Prostate gland (tissue), 2 donors: ENCODE data around the gene MAP4K3. TPM values are rescaled to one million over a fixed set of nuclear protein-coding genes. Genes with fewer than 3 reads are reported as not detected.

ENCODE experiments used
- DNase-seq: peaks from one replicate; pipeline ENCODE4 v3.0.0-alpha.2; 2019; ENCODE audit warnings: low spot score
- H3K27ac ChIP-seq, 2 donors: fragments of 200-600 bp; sonication (generic); 2 replicates each; pipeline ENCODE4 v1.5.1; 2017 to 2019
- H3K27me3 ChIP-seq: fragments of 200-600 bp; sonication (generic); replicated peaks from 2 replicates; pipeline ENCODE4 v1.5.1; 2019; ENCODE audit not compliant: insufficient read depth
- H3K36me3 ChIP-seq, 2 donors: fragments of 200-600 bp; sonication (generic); 1 replicate in 1 of 2; 2 replicates in 1 of 2; pipeline versions ENCODE4 v1.5.1 to v1.8.1; 2017 to 2019
- H3K4me1 ChIP-seq: fragments of 200-600 bp; sonication (generic); replicated peaks from 2 replicates; pipeline ENCODE4 v1.5.1; 2019
- H3K4me3 ChIP-seq, 2 donors: fragments of 200-600 bp; sonication (generic); 2 replicates each; pipeline ENCODE4 v1.5.1; 2017 to 2019
- H3K9me3 ChIP-seq: fragments of 200-600 bp; sonication (generic); 2 replicates; pipeline ENCODE4 v1.5.1; 2017
- POLR2A ChIP-seq: fragments of 450-650 bp; IDR thresholded peaks from one replicate; pipeline ENCODE4 v1.6.1; 2016; ENCODE audit warnings: antibody characterized with exemption, mild to moderate bottlenecking
- POLR2AphosphoS5 ChIP-seq: sonication (generic); formaldehyde crosslinking; IDR thresholded peaks from one replicate; pipeline ENCODE4 v1.6.1; 2017; ENCODE audit warnings: antibody characterized with exemption
- WGBS: methylation state at CpG from one replicate; pipeline ENCODE4 v1.1.5; 2018; 5-methylcytosine and 5-hydroxymethylcytosine counted together
- intact Hi-C: fragments of 100-400 bp; cut with DNase I; formaldehyde crosslinking; loops from one replicate; pipeline ENCODE4 v1.14.2; 2022
- total RNA-seq, 2 donors: library from RNA; depleted of rRNA; stranded (reverse); fragments of >200 nt; gene quantifications; one replicate each; pipeline ENCODE4 v1.1.0, GENCODE V29; 2016
- TF ChIP-seq, protein P1 (sequence below), 4 experiments: fragments of 200-600 bp in 2 of 4; fragments of 450-650 bp in 2 of 4; sonication (generic) in 2 of 4; IDR thresholded peaks; 1 replicate in 3 of 4; 2 replicates in 1 of 4; pipeline ENCODE4 v1.5.1; 2016 to 2019; ENCODE audit warnings: antibody characterized with exemption in 4 of 4, mild to moderate bottlenecking in 2 of 4, moderate library complexity in 2 of 4

MAP4K3 gene
- total RNA-seq, 2 donors from 2014 or later: 34.3 to 41.8 TPM

DNA sequence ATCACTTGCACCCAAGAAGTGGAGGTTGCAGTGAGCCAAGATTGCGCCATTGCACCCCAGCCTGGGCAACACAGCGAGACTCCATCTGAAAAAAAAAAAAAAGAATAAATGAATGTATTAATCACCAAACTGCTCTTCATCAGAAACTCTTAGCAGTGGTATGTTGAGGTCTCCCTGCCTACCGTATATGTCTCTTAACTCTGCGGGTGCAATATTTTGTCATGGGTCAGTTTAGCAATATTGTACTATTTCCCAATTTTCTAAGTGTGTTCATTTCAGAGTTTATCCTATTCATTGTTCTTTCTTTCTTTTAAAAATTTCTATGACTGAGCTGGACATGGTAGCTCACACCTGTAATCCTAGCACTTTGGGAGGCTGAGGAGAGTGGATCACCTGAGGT lies 37.9 kb upstream of the MAP4K3 start:
- TF ChIP-seq POLR2A (no peak), POLR2AphosphoS5 (no peak)
- TF ChIP-seq, protein P1, sequence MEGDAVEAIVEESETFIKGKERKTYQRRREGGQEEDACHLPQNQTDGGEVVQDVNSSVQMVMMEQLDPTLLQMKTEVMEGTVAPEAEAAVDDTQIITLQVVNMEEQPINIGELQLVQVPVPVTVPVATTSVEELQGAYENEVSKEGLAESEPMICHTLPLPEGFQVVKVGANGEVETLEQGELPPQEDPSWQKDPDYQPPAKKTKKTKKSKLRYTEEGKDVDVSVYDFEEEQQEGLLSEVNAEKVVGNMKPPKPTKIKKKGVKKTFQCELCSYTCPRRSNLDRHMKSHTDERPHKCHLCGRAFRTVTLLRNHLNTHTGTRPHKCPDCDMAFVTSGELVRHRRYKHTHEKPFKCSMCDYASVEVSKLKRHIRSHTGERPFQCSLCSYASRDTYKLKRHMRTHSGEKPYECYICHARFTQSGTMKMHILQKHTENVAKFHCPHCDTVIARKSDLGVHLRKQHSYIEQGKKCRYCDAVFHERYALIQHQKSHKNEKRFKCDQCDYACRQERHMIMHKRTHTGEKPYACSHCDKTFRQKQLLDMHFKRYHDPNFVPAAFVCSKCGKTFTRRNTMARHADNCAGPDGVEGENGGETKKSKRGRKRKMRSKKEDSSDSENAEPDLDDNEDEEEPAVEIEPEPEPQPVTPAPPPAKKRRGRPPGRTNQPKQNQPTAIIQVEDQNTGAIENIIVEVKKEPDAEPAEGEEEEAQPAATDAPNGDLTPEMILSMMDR (IDR thresholded peaks at IDR 0.05): no peak
- DNase-seq: no peak
- Histone ChIP-seq H3K4me3 (no peak overlapping the region), H3K9me3 (no peaks in the 10 kb centered on the region), H3K27ac (no peak overlapping the region), H3K36me3 (no peaks in the 10 kb centered on the region), H3K27me3 (no peaks in the 10 kb centered on the region), H3K4me1 (no peaks in the 10 kb centered on the region)
- intact Hi-C loops: no loop called here
- 95% methylated on average over 4 of the region's 4 CpGs for WGBS

DNA sequence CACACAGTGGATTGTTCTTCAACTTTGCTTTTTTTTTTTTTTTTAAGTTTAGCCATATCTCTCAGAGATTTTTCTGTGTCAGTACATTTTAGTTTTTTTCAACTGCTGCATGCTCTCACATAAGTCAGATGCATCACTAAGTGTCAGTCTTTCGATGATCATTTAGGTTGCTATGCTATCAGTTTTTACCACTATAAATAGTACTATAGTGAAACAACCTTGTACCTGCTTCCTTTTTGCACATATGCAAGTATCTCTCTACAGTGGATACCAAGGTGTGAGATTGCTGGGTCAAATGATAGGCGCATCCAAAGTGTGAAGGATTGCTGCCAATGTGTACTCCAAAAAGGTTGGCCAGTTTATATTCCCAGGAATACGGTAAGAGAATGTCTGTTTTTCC lies 33.5 kb upstream of the MAP4K3 start:
- TF ChIP-seq POLR2AphosphoS5 (no peak), POLR2A (no peak)
- TF ChIP-seq, protein P1 (IDR thresholded peaks at IDR 0.05): no peak
- Histone ChIP-seq H3K4me1 (no peaks in the 10 kb centered on the region), H3K36me3 (no peaks in the 10 kb centered on the region), H3K9me3 (no peaks in the 10 kb centered on the region), H3K4me3 (no peak overlapping the region), H3K27ac (no peak overlapping the region), H3K27me3 (no peaks in the 10 kb centered on the region)
- 88% methylated on average over 3 of the region's 3 CpGs for WGBS
- intact Hi-C loops: no loop called here
- no peak for DNase-seq

DNA sequence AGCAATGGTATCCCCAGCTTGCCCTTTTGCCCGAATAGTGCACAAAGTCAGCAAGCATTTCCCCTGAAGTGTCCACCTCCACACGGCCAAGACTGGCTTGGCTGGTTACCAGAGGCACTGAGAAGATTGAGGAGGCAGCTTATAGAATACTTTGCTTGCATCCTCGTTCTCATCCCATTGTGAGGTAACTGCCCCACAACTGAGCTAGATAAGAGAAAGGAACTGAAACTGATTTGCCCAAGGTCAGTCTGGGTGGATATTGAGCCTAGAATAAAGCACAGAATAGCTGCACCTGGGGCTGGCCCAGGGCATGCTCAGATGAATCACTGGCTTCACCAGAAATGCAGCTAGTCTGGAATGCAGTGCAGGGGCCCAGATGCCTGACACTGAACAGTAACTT lies 32.7 kb upstream of the MAP4K3 start:
- Histone ChIP-seq H3K27me3 (no peaks in the 10 kb centered on the region), H3K27ac (no peak overlapping the region), H3K4me1 (no peaks in the 10 kb centered on the region), H3K36me3 (no peaks in the 10 kb centered on the region), H3K4me3 (no peak overlapping the region), H3K9me3 (no peaks in the 10 kb centered on the region)
- TF ChIP-seq, protein P1 (IDR thresholded peaks at IDR 0.05): no peak
- no peak for TF ChIP-seq POLR2A
- no peak for TF ChIP-seq POLR2AphosphoS5
- WGBS: 50% methylated on average over 3 of the region's 3 CpGs
- intact Hi-C loops: no loop called here
- DNase-seq: no peak

DNA sequence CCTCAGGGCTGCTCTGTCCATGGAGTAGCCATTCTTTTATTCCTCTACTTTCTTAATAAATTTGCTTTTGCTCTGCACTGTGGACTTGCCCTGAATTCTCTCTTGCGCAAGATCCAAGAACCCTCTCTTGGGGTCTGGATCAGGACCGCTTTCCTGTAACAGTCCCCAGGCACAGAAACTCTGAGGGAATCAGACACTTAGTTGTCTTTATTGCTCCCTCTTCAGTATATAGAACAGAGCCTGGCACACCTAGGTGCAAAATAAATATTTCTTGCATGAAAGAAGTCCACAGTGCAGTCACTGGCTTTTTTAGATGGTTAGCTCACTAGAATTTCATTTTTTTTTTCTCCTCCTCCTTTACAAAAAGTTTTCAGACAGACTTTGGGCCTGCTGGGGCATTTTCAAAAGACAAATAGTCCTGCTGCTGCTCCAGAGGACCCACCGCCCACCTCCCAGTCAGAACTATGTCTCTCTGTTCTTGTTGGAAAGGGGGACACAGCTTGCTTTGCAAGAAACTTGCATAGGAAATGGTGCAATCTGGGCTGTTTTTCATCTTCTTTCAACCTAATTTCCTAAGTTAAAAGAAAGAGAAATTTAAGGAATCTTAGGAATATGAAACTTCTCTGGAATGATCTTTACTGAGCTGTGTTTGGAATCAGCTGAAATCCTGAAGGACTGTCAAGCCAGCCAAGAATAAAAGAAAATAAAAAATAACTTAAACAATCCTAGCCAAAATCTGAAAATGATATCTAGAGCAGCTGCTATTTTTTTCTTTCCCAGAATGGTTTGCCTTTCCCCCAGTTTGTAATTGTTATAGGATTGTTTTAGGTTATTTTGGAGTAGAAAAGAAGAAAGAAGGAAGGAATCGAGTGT lies 31.7 kb upstream of the MAP4K3 start:
- TF ChIP-seq POLR2AphosphoS5 (no peak), POLR2A (no peak)
- TF ChIP-seq, protein P1 (IDR thresholded peaks at IDR 0.05): no peak
- Histone ChIP-seq H3K27ac (no peak overlapping the region), H3K4me1 (no peaks in the 10 kb centered on the region), H3K36me3 (no peaks in the 10 kb centered on the region), H3K27me3 (no peaks in the 10 kb centered on the region), H3K4me3 (no peak overlapping the region), H3K9me3 (no peaks in the 10 kb centered on the region)
- intact Hi-C loops: no loop called here
- DNase-seq: no peak
- WGBS: 75% methylated on average over 4 of the region's 4 CpGs

DNA sequence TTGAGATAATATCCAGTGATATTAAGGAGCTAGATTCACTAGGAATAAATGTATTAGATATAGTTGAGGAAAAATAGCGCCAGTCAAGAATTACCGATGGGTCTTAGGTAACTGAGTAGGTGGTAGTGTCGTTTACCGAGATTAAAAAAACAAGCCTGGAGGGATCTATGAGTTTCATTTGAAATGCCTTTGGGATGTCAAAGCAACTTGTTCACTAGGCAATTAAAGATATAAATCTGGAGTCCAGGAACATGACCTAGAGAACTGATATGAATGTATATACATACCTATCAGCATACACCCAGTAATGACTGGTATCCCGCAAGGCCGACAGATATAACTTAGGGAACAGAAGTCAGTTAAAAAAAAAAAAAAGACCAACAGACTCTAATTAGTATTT lies 29.2 kb upstream of the MAP4K3 start:
- no peak overlapping the region for H3K4me3 ChIP-seq
- no peaks in the 10 kb centered on the region for H3K9me3 ChIP-seq
- intact Hi-C loops: no loop called here
- H3K4me1 ChIP-seq: no peaks in the 10 kb centered on the region
- no peak overlapping the region for H3K27ac ChIP-seq
- H3K27me3 ChIP-seq: no peaks in the 10 kb centered on the region
- TF ChIP-seq POLR2A (no peak), POLR2AphosphoS5 (no peak)
- TF ChIP-seq, protein P1 (IDR thresholded peaks at IDR 0.05): no peak
- DNase-seq: no peak
- 96% methylated on average over 6 of the region's 6 CpGs for WGBS
- H3K36me3 ChIP-seq: no peaks in the 10 kb centered on the region
